ENCODE results near the gene ZBED5. TPM values are rescaled to one million over a fixed set of nuclear protein-coding genes. Genes with fewer than 3 reads are reported as not detected.

ZBED5 gene
- total RNA-seq, 2 donors from 2014 or later, result 39.2 to 40.5 TPM

DNA sequence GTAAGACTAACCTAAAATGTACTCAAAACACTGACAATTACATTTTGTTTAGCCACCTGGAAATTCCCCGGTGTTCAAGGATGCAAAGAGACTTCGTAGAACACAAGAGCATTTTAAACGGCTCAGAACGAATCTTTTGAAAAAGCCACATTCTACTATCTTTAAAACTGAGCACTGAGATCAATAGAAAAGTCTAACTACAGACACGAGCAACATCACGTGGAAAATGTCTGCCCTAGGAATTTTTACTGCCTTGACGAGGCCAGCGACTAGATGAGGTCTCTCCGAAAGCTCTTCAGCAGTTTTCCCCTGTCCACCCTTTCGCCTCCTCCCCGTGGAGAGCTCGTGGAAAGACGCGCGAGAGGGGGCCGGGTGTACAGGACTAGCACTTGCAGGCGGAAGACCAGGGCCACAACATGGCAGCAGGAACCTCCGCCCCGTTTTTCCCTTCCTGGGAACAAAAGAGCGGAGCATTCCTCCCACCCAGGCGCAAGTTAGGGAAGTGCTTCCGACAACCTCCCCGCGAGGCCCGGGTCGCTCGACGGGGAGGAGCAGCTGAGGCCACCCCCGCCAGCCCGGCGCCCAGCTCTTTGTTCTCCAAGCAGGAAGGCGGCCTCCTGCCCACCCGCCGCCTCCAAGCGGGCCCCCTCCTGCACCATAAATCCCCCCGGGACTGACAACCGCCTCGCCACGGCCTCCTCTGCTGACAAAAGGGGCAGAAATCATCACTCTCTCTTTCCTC lies 50.2 kb downstream of the ZBED5 start:
- intact Hi-C loops (cut with DNase I), result loop anchor here in 1 of 2 donors (5.0 kb wide), 2 partner anchors 50 to 125 kb away; partner anchors contain the start of gene ZBED5
- peak; percentile 92 for DNase-seq (ENCODE audit: low spot score)

DNA sequence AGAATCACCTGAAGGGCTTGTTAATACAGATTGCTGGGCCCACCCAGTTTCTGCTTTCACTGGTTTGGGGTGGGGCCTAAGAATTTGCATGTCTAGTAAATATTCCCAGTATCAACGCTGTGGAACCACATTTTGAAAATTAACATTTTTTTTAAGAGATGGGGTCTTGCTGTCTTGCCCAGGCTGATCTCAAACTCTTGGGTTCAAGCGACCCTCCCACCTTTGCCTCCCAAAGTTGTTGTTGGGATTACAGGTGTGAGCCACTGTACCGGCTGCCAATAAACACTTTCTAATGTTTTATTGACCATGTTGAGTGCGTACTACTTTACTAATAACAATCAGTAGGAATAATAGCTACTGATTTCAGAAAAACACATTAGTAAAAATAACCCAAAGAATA lies 51.6 kb downstream of the ZBED5 start:
- intact Hi-C loops (cut with DNase I), result loop anchor here in 1 of 2 donors (5.0 kb wide), 2 partner anchors 51 to 126 kb away; partner anchors contain the start of gene ZBED5
- DNase-seq (ENCODE audit: low spot score), result no peak

DNA sequence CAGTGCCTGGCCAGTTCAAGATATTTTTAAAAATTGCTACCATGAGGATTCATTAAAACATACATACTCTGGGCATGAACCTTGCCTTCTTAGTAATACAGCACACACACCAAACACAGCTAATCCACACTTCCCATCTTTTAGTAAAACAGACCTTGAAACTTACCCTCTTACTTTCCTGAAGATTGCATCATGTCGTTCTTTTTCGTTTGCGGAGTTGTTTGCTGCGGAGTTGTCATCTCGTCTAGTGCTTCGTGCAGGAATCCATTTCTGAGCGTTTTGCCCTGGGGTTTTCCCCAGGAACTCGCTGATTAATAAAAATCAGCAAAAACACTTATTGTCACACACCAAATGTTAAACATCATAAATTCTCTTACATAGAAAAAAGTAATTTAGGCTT lies 52.1 kb downstream of the ZBED5 start:
- intact Hi-C loops (cut with DNase I), result loop anchor here in 1 of 2 donors (5.0 kb wide), 2 partner anchors 52 to 127 kb away; partner anchors contain the start of gene ZBED5
- DNase-seq (ENCODE audit: low spot score), result no peak

DNA sequence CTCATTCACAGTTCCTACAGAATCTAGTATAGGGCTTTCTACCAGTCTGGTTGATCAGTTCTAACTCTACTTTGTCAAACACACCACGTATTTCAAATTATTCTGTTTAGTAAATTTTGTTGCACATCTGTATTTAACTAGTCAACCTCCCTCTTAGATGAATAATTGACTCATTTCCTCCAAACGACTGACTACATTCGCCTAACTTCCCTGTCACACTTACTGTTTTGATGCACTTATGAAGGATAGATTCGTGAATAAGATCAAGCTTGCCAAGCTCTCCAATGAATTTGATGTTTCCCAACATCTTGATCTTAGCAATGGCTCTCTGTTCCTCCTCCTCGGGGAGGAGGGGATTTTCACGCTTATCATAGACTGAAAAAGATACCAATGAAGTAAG lies 54.2 kb downstream of the ZBED5 start:
- DNase-seq (ENCODE audit: low spot score), result no peak
- intact Hi-C loops (cut with DNase I), result no loop called here

Other genes with a start within 250 kb of the ZBED5 start
- 100 to 1,000 TPM; 348 to 366 TPM for gene IRAG1, start 164.3 kb downstream of the ZBED5 start, total RNA-seq
- 10 to 100 TPM; 25.1 to 25.4 TPM for gene CTR9, start 106.8 kb downstream of the ZBED5 start, total RNA-seq
- 1,000 to 10,000 TPM in 1 of 2 donors, 100 to 1,000 TPM in 1; 885 to 1,062 TPM for gene EIF4G2, start 49.1 kb downstream of the ZBED5 start, total RNA-seq